CD4-positive, CD25-positive, alpha-beta regulatory T cell (primary cell): Measurements from ENCODE around the gene C1orf159. TPM values are rescaled to one million over a fixed set of nuclear protein-coding genes. Genes with fewer than 3 reads are reported as not detected.

Experiments used
- ATAC-seq, 2 donors: fragments of 150-1000 bp; cut with Tn5 transposase; one replicate each; pipeline ENCODE4 v1.10.0; 2021; ENCODE audit warnings: low read depth in 2 of 2, moderate number of reproducible peaks in 2 of 2, moderate library complexity in 1 of 2
- DNase-seq, 3 donors: peaks; one replicate each; pipeline versions ENCODE4 v3.0.0 to v3.0.0-alpha.2; 2012 to 2022; ENCODE audit warnings: mixed read lengths in 1 of 3
- H3K27ac ChIP-seq: one replicate; pipeline ENCODE4 v1.7.0; 2013; ENCODE audit warnings: mild to moderate bottlenecking, low read length; ENCODE audit not compliant: insufficient read depth, poor library complexity, severe bottlenecking
- H3K27me3 ChIP-seq: one replicate; pipeline ENCODE4 v1.7.0; 2013; ENCODE audit warnings: low read length; ENCODE audit not compliant: control insufficient read depth, insufficient read depth
- H3K36me3 ChIP-seq: one replicate; pipeline ENCODE4 v1.7.0; 2013; ENCODE audit warnings: mild to moderate bottlenecking, low read length, moderate library complexity; ENCODE audit not compliant: control insufficient read depth, insufficient read depth
- H3K4me1 ChIP-seq: 2 replicates; pipeline ENCODE4 v1.7.0; 2013; ENCODE audit warnings: mild to moderate bottlenecking, low read length; ENCODE audit not compliant: insufficient read depth, control insufficient read depth, poor library complexity, severe bottlenecking
- H3K4me3 ChIP-seq: one replicate; pipeline ENCODE4 v1.7.0; 2013; ENCODE audit warnings: low read depth, mild to moderate bottlenecking, low read length, moderate library complexity
- H3K9me3 ChIP-seq, 2 experiments: 1 replicate in 1 of 2; 2 replicates in 1 of 2; pipeline ENCODE4 v1.7.0; 2013; ENCODE audit warnings: low read length in 2 of 2, mild to moderate bottlenecking in 1 of 2, moderate library complexity in 1 of 2; ENCODE audit not compliant: control insufficient read depth in 2 of 2
- H3K27ac Mint-ChIP-seq, 3 donors: one replicate each; pipeline ENCODE4 v1.8.0; 2020 to 2022; ENCODE audit warnings: mild to moderate bottlenecking in 3 of 3, mixed read lengths in 3 of 3, moderate library complexity in 2 of 3
- H3K27me3 Mint-ChIP-seq: one replicate; pipeline ENCODE4 v1.8.0; 2022; ENCODE audit warnings: mild to moderate bottlenecking, mixed read lengths
- H3K36me3 Mint-ChIP-seq: one replicate; pipeline ENCODE4 v1.8.0; 2020; ENCODE audit warnings: mixed read lengths
- H3K4me1 Mint-ChIP-seq, 4 donors: one replicate each; pipeline ENCODE4 v1.8.0; 2020 to 2022; ENCODE audit warnings: mixed read lengths in 4 of 4, mild to moderate bottlenecking in 1 of 4
- H3K4me3 Mint-ChIP-seq, 4 donors: one replicate each; pipeline ENCODE4 v1.8.0; 2020 to 2022; ENCODE audit warnings: mild to moderate bottlenecking in 4 of 4, mixed read lengths in 4 of 4, moderate library complexity in 3 of 4
- H3K9me3 Mint-ChIP-seq, 7 donors: one replicate each; pipeline ENCODE4 v1.8.0; 2020 to 2022; ENCODE audit warnings: mixed read lengths in 7 of 7, mild to moderate bottlenecking in 3 of 7, moderate library complexity in 2 of 7
- polyA plus RNA-seq, 4 donors: library from polyadenylated mRNA; unstranded; fragments of 300-500 nt; fragmentation: Illumina TruSeq; gene quantifications; one replicate each; pipeline ENCODE4 v1.2.3, GENCODE V29; 2021
- total RNA-seq: library from RNA; stranded (reverse); gene quantifications from one replicate; pipeline ENCODE4 v1.2.3, GENCODE V29; 2022

C1orf159 gene
- total and polyA plus RNA-seq, 5 donors from 2014 or later: 3.0 to 20.0 (median 4.9) TPM

- Histone ChIP-seq H3K27me3 (no peaks in the 10 kb centered on the region), H3K9me3 (no peaks in the 10 kb centered on the region), H3K36me3 (no peaks in the 10 kb centered on the region), H3K4me1 (peaks cover 23% of the 10 kb centered on the region), H3K4me3 (no peak overlapping the region), H3K27ac (no peak overlapping the region)
- Mint-ChIP-seq H3K9me3 (no peaks in the 10 kb centered on the region), H3K4me3 (no peak overlapping the region), H3K27ac (peak overlapping the region; percentile 23 to 86 (median 67)), H3K36me3 (no peaks in the 10 kb centered on the region), H3K4me1 (peaks cover 0 to 16% (median 5%) of the 10 kb centered on the region in 4 donors), H3K27me3 (no peaks in the 10 kb centered on the region)
- no peak for DNase-seq
- no peak for ATAC-seq
Observed at GRCh38 chr1:1146596-1146995, 30.7 kb upstream of the C1orf159 start.

- Mint-ChIP-seq H3K4me3 (no peak overlapping the region), H3K27ac (peak overlapping the region in 2 of 3 donors; percentile 23 to 25), H3K27me3 (no peaks in the 10 kb centered on the region), H3K9me3 (no peaks in the 10 kb centered on the region), H3K4me1 (peaks cover 0 to 16% (median 5%) of the 10 kb centered on the region in 4 donors), H3K36me3 (no peaks in the 10 kb centered on the region)
- no peaks in the 10 kb centered on the region for H3K9me3 ChIP-seq
- H3K4me3 ChIP-seq: no peak overlapping the region
- DNase-seq: no peak
- peaks cover 23% of the 10 kb centered on the region for H3K4me1 ChIP-seq
- H3K36me3 ChIP-seq: no peaks in the 10 kb centered on the region
- no peak overlapping the region for H3K27ac ChIP-seq
- no peak for ATAC-seq
- H3K27me3 ChIP-seq: no peaks in the 10 kb centered on the region
Observed at GRCh38 chr1:1146026-1146425, 30.1 kb upstream of the C1orf159 start.

- no peaks in the 10 kb centered on the region for H3K27me3 ChIP-seq
- H3K4me3 ChIP-seq: no peak overlapping the region
- H3K9me3 ChIP-seq: no peaks in the 10 kb centered on the region
- peaks cover 0 to 16% (median 5%) of the 10 kb centered on the region in 4 donors for H3K4me1 Mint-ChIP-seq
- H3K36me3 ChIP-seq: no peaks in the 10 kb centered on the region
- no peak overlapping the region for H3K4me3 Mint-ChIP-seq
- no peaks in the 10 kb centered on the region for H3K36me3 Mint-ChIP-seq
- H3K9me3 Mint-ChIP-seq: no peaks in the 10 kb centered on the region
- no peaks in the 10 kb centered on the region for H3K27me3 Mint-ChIP-seq
- no peak overlapping the region for H3K27ac Mint-ChIP-seq
- H3K27ac ChIP-seq: no peak overlapping the region
- DNase-seq: no peak
- peaks cover 23% of the 10 kb centered on the region for H3K4me1 ChIP-seq
- no peak for ATAC-seq
Observed at GRCh38 chr1:1145547-1145914, 29.6 kb upstream of the C1orf159 start.

GRCh38 chr1:1144843-1145546 lies 29.1 kb upstream of the C1orf159 start:
- Mint-ChIP-seq H3K36me3 (no peaks in the 10 kb centered on the region), H3K9me3 (no peaks in the 10 kb centered on the region), H3K4me3 (no peak overlapping the region), H3K4me1 (peaks cover 0 to 16% (median 5%) of the 10 kb centered on the region in 4 donors), H3K27ac (no peak overlapping the region), H3K27me3 (no peaks in the 10 kb centered on the region)
- Histone ChIP-seq H3K9me3 (no peaks in the 10 kb centered on the region), H3K4me3 (no peak overlapping the region), H3K27ac (peak overlapping the region; percentile 85), H3K4me1 (peaks cover 23% of the 10 kb centered on the region), H3K27me3 (no peaks in the 10 kb centered on the region), H3K36me3 (no peaks in the 10 kb centered on the region)
- DNase-seq: no peak
- ATAC-seq: no peak

- DNase-seq (peak; percentile 37 to 80 (median 74)), ATAC-seq (peak; percentile 95 to 96)
- Mint-ChIP-seq H3K27ac (peak overlapping the region; percentile 93 to 97 (median 96)), H3K4me1 (peaks cover 0 to 16% (median 5%) of the 10 kb centered on the region in 4 donors), H3K27me3 (no peaks in the 10 kb centered on the region), H3K4me3 (peak overlapping the region; percentile 43 to 87 (median 69)), H3K36me3 (no peaks in the 10 kb centered on the region), H3K9me3 (no peaks in the 10 kb centered on the region)
- no peaks in the 10 kb centered on the region for H3K27me3 ChIP-seq
- H3K9me3 ChIP-seq: no peaks in the 10 kb centered on the region
- H3K36me3 ChIP-seq: no peaks in the 10 kb centered on the region
- peaks cover 23% of the 10 kb centered on the region for H3K4me1 ChIP-seq
- H3K4me3 ChIP-seq: no peak overlapping the region
- peak overlapping the region; percentile 85 for H3K27ac ChIP-seq
Observed at GRCh38 chr1:1144122-1144842, 28.4 kb upstream of the C1orf159 start.

- peaks cover 25% of the 10 kb centered on the region for H3K4me1 ChIP-seq
- no peaks in the 10 kb centered on the region for H3K27me3 ChIP-seq
- ATAC-seq: no peak
- Mint-ChIP-seq H3K4me1 (peaks cover 0 to 18% (median 5%) of the 10 kb centered on the region in 4 donors), H3K9me3 (no peaks in the 10 kb centered on the region), H3K27ac (peak overlapping the region; percentile 93 to 97 (median 96)), H3K4me3 (peak overlapping the region in 3 of 4 donors; percentile 62 to 87 (median 76)), H3K27me3 (no peaks in the 10 kb centered on the region), H3K36me3 (no peaks in the 10 kb centered on the region)
- no peak for DNase-seq
- peak overlapping the region; percentile 85 for H3K27ac ChIP-seq
- H3K9me3 ChIP-seq: no peaks in the 10 kb centered on the region
- H3K4me3 ChIP-seq: no peak overlapping the region
- H3K36me3 ChIP-seq: no peaks in the 10 kb centered on the region
Observed at GRCh38 chr1:1143636-1144035, 27.7 kb upstream of the C1orf159 start.

GRCh38 chr1:1142844-1143243 lies 27.0 kb upstream of the C1orf159 start:
- H3K27me3 ChIP-seq: no peaks in the 10 kb centered on the region
- peaks cover 28% of the 10 kb centered on the region for H3K4me1 ChIP-seq
- no peaks in the 10 kb centered on the region for H3K36me3 Mint-ChIP-seq
- no peaks in the 10 kb centered on the region for H3K9me3 ChIP-seq
- peaks cover 0 to 24% (median 6%) of the 10 kb centered on the region in 4 donors for H3K4me1 Mint-ChIP-seq
- H3K27me3 Mint-ChIP-seq: no peaks in the 10 kb centered on the region
- no peaks in the 10 kb centered on the region for H3K9me3 Mint-ChIP-seq
- peak overlapping the region; percentile 85 for H3K27ac ChIP-seq
- ATAC-seq: no peak
- no peaks in the 10 kb centered on the region for H3K36me3 ChIP-seq
- DNase-seq: no peak
- H3K4me3 Mint-ChIP-seq: no peak overlapping the region
- no peak overlapping the region for H3K27ac Mint-ChIP-seq
- H3K4me3 ChIP-seq: no peak overlapping the region
